Right forelimb (tissue), 1 donor: ENCODE data around the gene MADD.

Experiments used
- DNase-seq: peaks from one replicate; pipeline ENCODE4 v3.0.0-alpha.2; 2018

MADD gene

GRCh38 chr11:47360341-47360740 is 90.4 kb downstream of the MADD start:
- DNase-seq: no peak

- DNase-seq: no peak
Measured at GRCh38 chr11:47361419-47361818, 91.5 kb downstream of the MADD start.

- no peak for DNase-seq
Measured at GRCh38 chr11:47366020-47366490, 96.1 kb downstream of the MADD start.

- no peak for DNase-seq
Measured at GRCh38 chr11:47369676-47370075, 99.7 kb downstream of the MADD start.

GRCh38 chr11:47372422-47372821 is 102.5 kb downstream of the MADD start:
- no peak for DNase-seq

GRCh38 chr11:47373876-47374719 is 104.2 kb downstream of the MADD start:
- peak; percentile 90 for DNase-seq

- no peak for DNase-seq
Measured at GRCh38 chr11:47374720-47375019, 104.7 kb downstream of the MADD start.

GRCh38 chr11:47375020-47375419 is 105.1 kb downstream of the MADD start:
- DNase-seq: no peak

- DNase-seq: no peak
Measured at GRCh38 chr11:47375546-47376085, 105.7 kb downstream of the MADD start.

GRCh38 chr11:47376107-47376524 is 106.2 kb downstream of the MADD start:
- DNase-seq: no peak

- no peak for DNase-seq
Measured at GRCh38 chr11:47376525-47377371, 106.8 kb downstream of the MADD start.

GRCh38 chr11:47377571-47378009 is 107.7 kb downstream of the MADD start:
- DNase-seq: no peak

- DNase-seq: no peak
Measured at GRCh38 chr11:47378010-47378835, 108.3 kb downstream of the MADD start, which contains the start of gene SPI1. Gene SPI1, minus strand, starts transcription at chr11:47378547. Its CDS starts 194 bp downstream, at chr11:47378353.

- no peak for DNase-seq
Measured at GRCh38 chr11:47378836-47379170, 108.9 kb downstream of the MADD start.

GRCh38 chr11:47379317-47379716 is 109.4 kb downstream of the MADD start:
- no peak for DNase-seq
